Keratinocyte (primary cell): Measurements from ENCODE around the gene MAST3. TPM values are rescaled to one million over a fixed set of nuclear protein-coding genes. Genes with fewer than 3 reads are reported as not detected.

Source experiments
- DNase-seq: peaks from one replicate; pipeline ENCODE4 v3.0.0-alpha.2; 2011; ENCODE audit warnings: low read depth, missing footprints, low spot score
- FAIRE-seq: peaks from 2 replicates; lab custom pipeline; 2011; peaks lifted over from hg19 to GRCh38; lab: Jason Lieb, UNC
- H2AFZ ChIP-seq: 2 replicates; pipeline ENCODE4 v1.6.0; 2012; ENCODE audit warnings: low read length, control low read depth, inconsistent platforms; ENCODE audit not compliant: control insufficient read depth
- H3K27ac ChIP-seq: 2 replicates; pipeline ENCODE4 v1.5.1; 2011; ENCODE audit warnings: low read length; ENCODE audit not compliant: control insufficient read depth, insufficient read depth
- H3K27me3 ChIP-seq: 3 replicates; pipeline ENCODE4 v1.6.0; 2011; ENCODE audit warnings: low read length; ENCODE audit not compliant: control insufficient read depth, insufficient read depth; ENCODE audit errors: extremely low read depth
- H3K36me3 ChIP-seq, 2 experiments: 2 replicates in 1 of 2; 3 replicates in 1 of 2; pipeline ENCODE4 v1.5.1; 2011; ENCODE audit warnings: low read length in 2 of 2, mild to moderate bottlenecking in 1 of 2; ENCODE audit not compliant: control insufficient read depth in 2 of 2, insufficient read depth in 2 of 2; ENCODE audit errors: extremely low read depth in 1 of 2
- H3K4me1 ChIP-seq: 3 replicates; pipeline ENCODE4 v1.5.1; 2011; ENCODE audit warnings: low read length; ENCODE audit not compliant: control insufficient read depth, insufficient read depth; ENCODE audit errors: extremely low read depth
- H3K4me2 ChIP-seq: 3 replicates; pipeline ENCODE4 v1.6.0; 2011; ENCODE audit warnings: low read depth, low read length; ENCODE audit not compliant: control insufficient read depth, insufficient read depth; ENCODE audit errors: extremely low read depth
- H3K4me3 ChIP-seq, 3 experiments: fragments of 200-600 bp in 1 of 3; sonication (generic) in 1 of 3; 2 replicates in 2 of 3; 3 replicates in 1 of 3; pipeline ENCODE4 v1.5.1; 2011 to 2016; ENCODE audit warnings: low read length in 3 of 3, mild to moderate bottlenecking in 3 of 3, control low read depth in 2 of 3, inconsistent platforms in 1 of 3, low read depth in 1 of 3, mixed read lengths in 1 of 3, mixed run types in 1 of 3, moderate library complexity in 1 of 3; ENCODE audit not compliant: control insufficient read depth in 2 of 3, insufficient read depth in 2 of 3; ENCODE audit errors: extremely low read depth in 1 of 3
- H3K79me2 ChIP-seq: 2 replicates; pipeline ENCODE4 v1.6.0; 2012; ENCODE audit warnings: low read length; ENCODE audit not compliant: control insufficient read depth, insufficient read depth
- H3K9ac ChIP-seq: 3 replicates; pipeline ENCODE4 v1.6.0; 2011; ENCODE audit warnings: low read length; ENCODE audit not compliant: control insufficient read depth, insufficient read depth; ENCODE audit errors: extremely low read depth
- H3K9me1 ChIP-seq: 3 replicates; pipeline ENCODE4 v1.6.0; 2011; ENCODE audit warnings: low read length; ENCODE audit not compliant: control insufficient read depth, insufficient read depth; ENCODE audit errors: extremely low read depth
- H3K9me3 ChIP-seq: 2 replicates; pipeline ENCODE4 v1.5.1; 2012; ENCODE audit warnings: low read depth, low read length; ENCODE audit not compliant: control insufficient read depth
- H4K20me1 ChIP-seq: 3 replicates; pipeline ENCODE4 v1.6.0; 2011; ENCODE audit warnings: low read length; ENCODE audit not compliant: control insufficient read depth, insufficient read depth; ENCODE audit errors: extremely low read depth
- EZH2 ChIP-seq: IDR thresholded peaks from one replicate; pipeline ENCODE4 v1.6.1; 2012; ENCODE audit warnings: inconsistent platforms, mild to moderate bottlenecking, low read length, moderate library complexity
- dilution Hi-C: fragments of 300-500 bp; cut with MboI; formaldehyde crosslinking; loops from one replicate; pipeline ENCODE4 v1.7.0; 2020; ENCODE audit warnings: low sequenced_read_pairs; ENCODE audit not compliant: extremely low pct_ligation_motif_present
- polyA plus RNA-seq, 5 experiments: library from polyadenylated mRNA; depleted of rRNA in 3 of 5; stranded (reverse) in 3 of 5; stranded (forward) in 1 of 5; unstranded in 1 of 5; fragments of >200 nt; gene quantifications; 1 replicate in 1 of 5; 2 replicates in 3 of 5; 3 replicates in 1 of 5; pipeline versions ENCODE4 v1.2.1 to v1.2.3, GENCODE V29; 2011 to 2012; ENCODE audit warnings: missing spikeins in 2 of 5, low read depth in 1 of 5, low replicate concordance in 1 of 5
- TF ChIP-seq, protein P1 (sequence below), 3 experiments: IDR thresholded peaks in 1 of 3; conservative IDR thresholded peaks in 1 of 3; optimal IDR thresholded peaks in 1 of 3; 2 replicates in 2 of 3; 3 replicates in 1 of 3; pipeline versions ENCODE3 to v1.5.1; 2011; ENCODE audit warnings: low read length in 3 of 3, mild to moderate bottlenecking in 3 of 3, moderate library complexity in 2 of 3, control low read depth in 1 of 3, inconsistent platforms in 1 of 3; ENCODE audit not compliant: insufficient read depth in 2 of 3; ENCODE audit errors: extremely low read depth in 1 of 3

The MAST3 gene
- polyA plus RNA-seq, 1 donor (not counting 4 experiments of a cell fraction or from before 2014, with no cell fraction given): 0.73 TPM

- no peak for FAIRE-seq
- Histone ChIP-seq H4K20me1 (no peaks in the 10 kb centered on the region), H3K9me3 (no peaks in the 10 kb centered on the region), H3K79me2 (no peaks in the 10 kb centered on the region), H3K9me1 (no peaks in the 10 kb centered on the region), H3K4me1 (no peaks in the 10 kb centered on the region), H2AFZ (no peak overlapping the region), H3K36me3 (no peaks in the 10 kb centered on the region), H3K4me3 (no peak overlapping the region), H3K27me3 (no peaks in the 10 kb centered on the region), H3K9ac (no peak overlapping the region), H3K27ac (no peak overlapping the region), H3K4me2 (no peak overlapping the region)
- DNase-seq: no peak
- dilution Hi-C loops: no loop called here
- TF ChIP-seq EZH2: no peak
- TF ChIP-seq, protein P1, sequence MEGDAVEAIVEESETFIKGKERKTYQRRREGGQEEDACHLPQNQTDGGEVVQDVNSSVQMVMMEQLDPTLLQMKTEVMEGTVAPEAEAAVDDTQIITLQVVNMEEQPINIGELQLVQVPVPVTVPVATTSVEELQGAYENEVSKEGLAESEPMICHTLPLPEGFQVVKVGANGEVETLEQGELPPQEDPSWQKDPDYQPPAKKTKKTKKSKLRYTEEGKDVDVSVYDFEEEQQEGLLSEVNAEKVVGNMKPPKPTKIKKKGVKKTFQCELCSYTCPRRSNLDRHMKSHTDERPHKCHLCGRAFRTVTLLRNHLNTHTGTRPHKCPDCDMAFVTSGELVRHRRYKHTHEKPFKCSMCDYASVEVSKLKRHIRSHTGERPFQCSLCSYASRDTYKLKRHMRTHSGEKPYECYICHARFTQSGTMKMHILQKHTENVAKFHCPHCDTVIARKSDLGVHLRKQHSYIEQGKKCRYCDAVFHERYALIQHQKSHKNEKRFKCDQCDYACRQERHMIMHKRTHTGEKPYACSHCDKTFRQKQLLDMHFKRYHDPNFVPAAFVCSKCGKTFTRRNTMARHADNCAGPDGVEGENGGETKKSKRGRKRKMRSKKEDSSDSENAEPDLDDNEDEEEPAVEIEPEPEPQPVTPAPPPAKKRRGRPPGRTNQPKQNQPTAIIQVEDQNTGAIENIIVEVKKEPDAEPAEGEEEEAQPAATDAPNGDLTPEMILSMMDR (optimal IDR thresholded peaks at IDR 0.05 in 1 of 3, IDR thresholded peaks at IDR 0.05 in 1 of 3, conservative IDR thresholded peaks at IDR 0.05 in 1 of 3; ENCODE audit: extremely low read depth in 1 of 3, insufficient read depth in 2 of 3, low read length in 3 of 3): no peak
These were observed 25.2 kb upstream of the MAST3 start for GRCh38 chr19:18072335-18072734.

GRCh38 chr19:18073197-18073596, 24.4 kb upstream of the MAST3 start:
- Histone ChIP-seq H3K4me3 (no peak overlapping the region), H3K9me1 (no peaks in the 10 kb centered on the region), H3K36me3 (no peaks in the 10 kb centered on the region), H3K4me2 (no peak overlapping the region), H2AFZ (no peak overlapping the region), H4K20me1 (no peaks in the 10 kb centered on the region), H3K9me3 (no peaks in the 10 kb centered on the region), H3K9ac (no peak overlapping the region), H3K27ac (no peak overlapping the region), H3K79me2 (no peaks in the 10 kb centered on the region), H3K4me1 (no peaks in the 10 kb centered on the region), H3K27me3 (no peaks in the 10 kb centered on the region)
- FAIRE-seq (no peak), DNase-seq (no peak)
- dilution Hi-C loops: no loop called here
- TF ChIP-seq, protein P1 (optimal IDR thresholded peaks at IDR 0.05 in 1 of 3, IDR thresholded peaks at IDR 0.05 in 1 of 3, conservative IDR thresholded peaks at IDR 0.05 in 1 of 3; ENCODE audit: extremely low read depth in 1 of 3, insufficient read depth in 2 of 3, low read length in 3 of 3): no peak
- TF ChIP-seq EZH2: no peak
